Activated CD8-positive, alpha-beta memory T cell treated with anti-CD3 and anti-CD28 coated beads for 48 hours (primary cell): ENCODE data around the gene PXDC1.

Source experiments
- DNase-seq, 3 experiments: peaks; one replicate each; pipeline ENCODE4 v3.0.0-alpha.2; 2020; ENCODE audit warnings: low read depth in 2 of 3, low spot score in 2 of 3

Gene PXDC1

GRCh38 chr6:3748208-3749066 lies 3.1 kb downstream of the PXDC1 start:
- no peak for DNase-seq

DNA sequence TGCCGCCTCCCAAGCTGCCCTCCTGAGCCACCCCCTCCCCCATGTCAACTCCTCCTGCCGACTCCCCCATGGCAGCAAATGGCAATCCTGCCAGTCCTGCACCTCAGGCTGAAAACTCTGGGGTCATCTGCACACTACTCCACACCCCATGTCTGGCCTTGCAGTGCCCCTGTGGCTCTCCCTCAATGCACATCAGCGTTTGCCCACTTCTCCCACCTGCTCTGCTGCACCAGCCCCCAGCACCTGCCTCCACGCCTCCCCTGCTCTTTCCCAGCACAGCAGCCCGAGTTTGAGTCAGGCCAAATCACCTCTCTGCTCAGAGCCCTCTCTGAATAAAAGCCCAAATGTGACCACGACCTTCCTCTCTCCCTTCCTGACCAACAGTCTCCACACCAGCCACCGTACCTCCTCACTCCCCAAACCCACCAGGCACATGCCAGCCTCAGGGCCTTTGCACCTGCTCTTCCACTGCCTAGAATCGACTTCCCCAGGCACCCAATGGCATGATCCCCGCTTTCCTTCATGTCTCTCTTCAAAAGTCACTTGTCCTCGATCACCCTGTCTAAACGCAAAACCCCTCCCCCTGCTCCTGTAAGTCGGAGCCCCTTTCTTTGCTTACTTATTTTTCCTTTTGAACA lies 4.3 kb downstream of the PXDC1 start:
- DNase-seq, result no peak

- no peak for DNase-seq
These were observed 4.8 kb downstream of the PXDC1 start for GRCh38 chr6:3746696-3747095.

GRCh38 chr6:3746119-3746691 lies 5.3 kb downstream of the PXDC1 start:
- DNase-seq, result no peak

DNA sequence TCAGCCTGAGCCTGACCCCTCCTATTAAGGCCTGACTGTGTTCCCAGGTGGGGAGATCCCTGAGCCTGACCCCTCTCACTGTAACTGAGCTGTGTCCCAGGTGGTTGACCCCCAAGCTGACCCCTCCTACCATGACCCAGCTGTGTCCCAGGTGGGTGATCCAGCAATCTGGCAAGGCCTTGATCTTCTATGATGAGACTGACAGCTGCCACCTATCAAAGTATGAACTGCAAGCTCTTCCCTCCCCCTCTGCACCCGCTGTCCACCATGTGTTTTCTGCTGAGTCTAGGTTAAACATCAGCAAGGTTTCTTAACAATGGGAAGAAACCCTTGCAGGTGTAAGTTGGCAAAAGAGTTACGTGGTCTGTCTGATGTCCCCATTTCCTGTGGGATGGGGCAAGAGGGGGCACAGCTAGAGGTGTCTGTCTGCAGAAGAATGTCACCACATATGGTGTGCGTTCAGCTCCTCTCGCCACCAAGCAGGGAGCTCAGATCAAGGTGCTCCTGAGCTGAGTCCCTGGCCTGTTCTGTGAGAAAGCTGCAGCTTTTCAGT lies 5.9 kb downstream of the PXDC1 start:
- no peak for DNase-seq

GRCh38 chr6:3744901-3745470 lies 6.5 kb downstream of the PXDC1 start:
- DNase-seq, result no peak

- no peak for DNase-seq
These were observed 7.2 kb downstream of the PXDC1 start for GRCh38 chr6:3744211-3744900.

- DNase-seq, result no peak
These were observed 8.0 kb downstream of the PXDC1 start for GRCh38 chr6:3743541-3743940.

GRCh38 chr6:3742426-3743344 lies 8.8 kb downstream of the PXDC1 start:
- peak; percentile 60 to 96 (median 96) for DNase-seq

DNA sequence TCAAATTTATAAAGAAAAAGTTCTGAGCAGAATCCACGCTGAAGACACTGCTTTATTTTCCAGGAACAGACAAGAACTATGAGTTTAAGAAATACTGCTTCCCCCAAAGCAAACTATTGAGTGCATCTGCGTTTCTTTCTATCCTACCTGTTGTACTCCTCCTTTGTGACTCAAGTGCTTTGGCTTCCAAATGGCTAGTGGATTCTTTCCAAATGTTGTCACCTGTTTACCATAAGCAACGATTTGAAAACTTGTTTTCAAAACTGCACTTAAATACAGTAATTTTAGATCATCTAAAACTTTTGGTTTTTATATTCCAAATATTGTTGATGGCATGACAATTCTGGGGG lies 9.5 kb downstream of the PXDC1 start:
- no peak for DNase-seq

DNA sequence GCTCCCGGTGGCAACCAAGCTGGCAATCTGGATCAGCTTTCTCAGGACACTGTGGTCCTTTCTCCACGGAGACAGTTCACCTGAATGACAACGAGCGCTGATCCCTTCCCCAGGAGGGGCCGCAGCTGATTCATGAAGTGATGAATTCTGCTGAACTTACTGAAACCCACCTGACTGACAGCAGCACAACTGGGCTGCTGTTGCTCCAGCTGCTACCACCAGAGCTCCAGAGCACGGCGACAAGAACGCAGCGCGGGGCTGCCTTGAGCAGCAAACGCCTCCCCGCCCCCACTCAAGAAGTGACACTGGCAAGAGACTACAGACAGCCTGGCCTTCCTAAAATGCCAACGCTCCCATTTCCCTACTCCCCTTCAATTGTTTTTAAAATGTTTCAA lies 10.0 kb downstream of the PXDC1 start:
- DNase-seq, result no peak

GRCh38 chr6:3740551-3741476 lies 10.7 kb downstream of the PXDC1 start:
- no peak for DNase-seq

GRCh38 chr6:3739311-3739897 lies 12.1 kb downstream of the PXDC1 start:
- DNase-seq, result no peak

DNA sequence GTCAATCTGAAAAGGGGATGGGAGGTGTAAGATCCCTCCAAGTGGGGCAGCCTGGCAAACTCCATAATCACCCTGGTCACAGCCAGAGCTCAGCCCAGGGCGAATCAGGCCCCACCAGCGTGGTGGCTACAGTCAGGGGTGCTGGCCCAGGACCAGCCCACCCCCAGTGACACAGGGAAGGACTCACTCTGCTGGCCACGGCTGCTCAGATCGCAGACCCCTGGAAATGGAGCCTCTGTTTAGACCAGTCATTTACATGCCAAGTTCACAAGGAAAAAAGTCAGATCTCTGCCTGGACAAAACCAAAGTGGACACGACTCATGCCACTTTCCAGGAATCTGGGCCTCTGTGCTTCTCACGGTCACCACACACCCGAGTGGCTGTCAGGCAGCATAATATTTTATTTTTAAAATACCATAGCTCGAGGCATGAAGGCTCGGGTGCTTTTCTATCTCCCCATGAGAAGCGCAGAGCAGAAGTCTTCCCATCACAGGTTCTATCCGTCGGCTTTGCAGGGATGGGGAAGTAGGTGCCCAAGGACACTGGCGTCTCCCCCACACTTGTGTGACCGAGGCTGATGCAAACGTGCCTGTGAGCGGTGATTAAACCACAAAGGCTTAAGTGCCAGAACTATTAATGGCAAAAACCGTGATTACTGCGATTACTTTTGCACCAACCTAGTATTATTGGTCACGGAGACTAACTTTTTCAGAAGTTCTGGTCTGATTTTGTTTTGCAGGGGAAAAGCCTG lies 13.0 kb downstream of the PXDC1 start:
- no peak for DNase-seq

GRCh38 chr6:3737831-3738210 lies 13.7 kb downstream of the PXDC1 start:
- DNase-seq, result no peak

DNA sequence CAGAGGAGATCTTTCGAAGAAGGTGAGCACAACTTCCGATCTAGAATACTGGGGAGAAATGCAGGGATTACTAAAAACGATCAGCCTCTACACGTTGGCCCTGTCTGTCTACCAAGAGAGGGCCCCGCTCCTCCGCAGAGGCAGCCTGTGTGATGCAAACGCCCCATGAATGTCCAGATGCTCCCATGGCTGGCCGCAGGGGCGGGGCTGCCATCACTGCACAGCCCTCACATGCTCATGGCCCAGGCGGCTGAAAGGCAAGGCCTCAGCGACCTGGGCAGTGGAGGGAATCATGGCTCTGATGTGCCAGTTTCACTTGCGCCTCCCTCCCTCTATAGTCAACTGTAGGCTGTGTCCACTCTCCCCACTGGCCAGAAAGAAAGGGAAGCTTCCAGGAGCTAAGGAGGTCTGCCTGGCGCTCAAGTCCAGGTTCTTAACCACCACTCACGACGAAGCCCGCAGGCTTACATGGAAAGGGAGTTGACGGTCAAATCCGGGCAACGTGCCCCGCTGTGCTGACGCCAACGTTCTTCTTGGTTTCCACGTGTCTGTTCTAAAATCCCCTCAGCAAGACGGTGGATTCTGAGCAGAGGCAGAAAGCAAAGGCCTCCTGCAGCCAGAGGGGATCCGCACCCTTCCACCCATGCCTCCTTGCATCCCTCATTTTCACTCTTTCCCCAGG lies 14.2 kb downstream of the PXDC1 start:
- DNase-seq, result no peak

DNA sequence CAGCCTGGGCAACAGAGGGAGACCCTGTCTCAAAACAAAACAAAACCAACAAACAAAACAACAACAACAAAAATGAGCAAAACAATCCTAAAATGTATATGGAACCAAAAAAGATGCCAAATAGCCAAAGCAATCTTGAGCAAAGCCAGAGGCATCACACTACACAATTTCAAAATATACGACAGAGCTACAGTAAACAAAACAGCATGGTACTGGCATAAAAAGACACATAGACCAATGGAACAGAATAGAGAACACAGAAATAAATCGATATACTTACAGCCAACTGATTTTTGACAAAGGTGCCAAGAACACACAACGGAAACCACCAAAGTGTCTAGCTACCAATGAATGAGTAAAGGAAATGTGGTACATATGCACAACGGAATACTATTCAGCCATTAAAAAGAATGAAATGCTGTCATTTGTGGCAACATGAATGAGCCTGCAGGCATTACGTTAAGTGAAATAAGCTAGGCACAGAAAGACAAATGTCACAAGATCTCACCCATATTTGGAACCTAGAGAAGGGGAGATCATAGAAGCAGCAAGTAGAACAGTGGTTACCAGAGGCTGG lies 16.4 kb downstream of the PXDC1 start:
- DNase-seq, result no peak
